Measurements from ENCODE around the gene ARHGEF28.

ARHGEF28 gene

GRCh38 chr5:73619606-73620333, 6.2 kb upstream of the ARHGEF28 start:
- no peak for DNase-seq (ENCODE audit: low spot score)

GRCh38 chr5:73620334-73620687, 5.7 kb upstream of the ARHGEF28 start:
- no peak for DNase-seq (ENCODE audit: low spot score)

GRCh38 chr5:73623060-73623459, 2.9 kb upstream of the ARHGEF28 start:
- no peak for DNase-seq (ENCODE audit: low spot score)

GRCh38 chr5:73623901-73624404, 2.0 kb upstream of the ARHGEF28 start:
- DNase-seq (ENCODE audit: low spot score), result no peak

- DNase-seq (ENCODE audit: low spot score), result no peak
Observed at GRCh38 chr5:73624888-73625287, 1.1 kb upstream of the ARHGEF28 start.

- DNase-seq (ENCODE audit: low spot score), result no peak
Observed at GRCh38 chr5:73625372-73625943, 538 bp upstream of the ARHGEF28 start.

- DNase-seq (ENCODE audit: low spot score), result no peak
Observed at GRCh38 chr5:73626814-73627313, 868 bp downstream of the ARHGEF28 start.

- DNase-seq (ENCODE audit: low spot score), result no peak
Observed at GRCh38 chr5:73629456-73629855, 3.5 kb downstream of the ARHGEF28 start.

- no peak for DNase-seq (ENCODE audit: low spot score)
Observed at GRCh38 chr5:73630765-73631164, 4.8 kb downstream of the ARHGEF28 start.

GRCh38 chr5:73631500-73631899, 5.5 kb downstream of the ARHGEF28 start:
- no peak for DNase-seq (ENCODE audit: low spot score)

- no peak for DNase-seq (ENCODE audit: low spot score)
Observed at GRCh38 chr5:73633060-73633459, 7.1 kb downstream of the ARHGEF28 start.

- no peak for DNase-seq (ENCODE audit: low spot score)
Observed at GRCh38 chr5:73636408-73636807, 10.4 kb downstream of the ARHGEF28 start.

GRCh38 chr5:73637565-73637964, 11.6 kb downstream of the ARHGEF28 start:
- DNase-seq (ENCODE audit: low spot score), result no peak

- no peak for DNase-seq (ENCODE audit: low spot score)
Observed at GRCh38 chr5:73638344-73639095, 12.5 kb downstream of the ARHGEF28 start.

GRCh38 chr5:73640861-73641320, 14.9 kb downstream of the ARHGEF28 start:
- no peak for DNase-seq (ENCODE audit: low spot score)

GRCh38 chr5:73641811-73642210, 15.8 kb downstream of the ARHGEF28 start:
- DNase-seq (ENCODE audit: low spot score), result no peak

- no peak for DNase-seq (ENCODE audit: low spot score)
Observed at GRCh38 chr5:73642344-73642743, 16.3 kb downstream of the ARHGEF28 start.

GRCh38 chr5:73644385-73644963, 18.5 kb downstream of the ARHGEF28 start:
- DNase-seq (ENCODE audit: low spot score), result no peak

GRCh38 chr5:73647721-73648120, 21.7 kb downstream of the ARHGEF28 start:
- DNase-seq (ENCODE audit: low spot score), result no peak

- no peak for DNase-seq (ENCODE audit: low spot score)
Observed at GRCh38 chr5:73648515-73648914, 22.5 kb downstream of the ARHGEF28 start.

GRCh38 chr5:73649926-73650325, 23.9 kb downstream of the ARHGEF28 start:
- DNase-seq (ENCODE audit: low spot score), result no peak

- no peak for DNase-seq (ENCODE audit: low spot score)
Observed at GRCh38 chr5:73652391-73652790, 26.4 kb downstream of the ARHGEF28 start.
